ENCODE results near the gene BBS1.

GRCh38 chr11:66494935-66495334 is 15.5 kb upstream of the BBS1 start:
- TF ChIP-seq CTCF (IDR thresholded peaks at IDR 0.05; ENCODE audit: low read depth, low read length, poor library complexity, severe bottlenecking) (no peak), EZH2phosphoT487 (IDR thresholded peaks at IDR 0.05; ENCODE audit: borderline replicate concordance, low read length) (no peak)
